PC-9 (cell line): ENCODE data around the gene PDXDC1.
"Not testable (repeated sequence)": the region's sequence is repeated elsewhere in the genome, so short reads cannot be mapped to it uniquely, and the experiment has no call there.

Experiments used
- EZH2 ChIP-seq: fragments of 200-600 bp; sonication (generic); IDR thresholded peaks from 2 replicates; pipeline ENCODE4 v1.8.0; 2017; ENCODE audit warnings: antibody characterized with exemption, low read depth
- TF ChIP-seq, protein P1 (sequence below): fragments of 200-600 bp; sonication (generic); conservative IDR thresholded peaks from 2 replicates; pipeline ENCODE4 v1.6.1; 2017; ENCODE audit warnings: mixed run types, antibody characterized with exemption, mild to moderate bottlenecking, moderate library complexity

GRCh38 chr16:15143601-15144091, 168.8 kb downstream of the PDXDC1 start:
- TF ChIP-seq, protein P1, sequence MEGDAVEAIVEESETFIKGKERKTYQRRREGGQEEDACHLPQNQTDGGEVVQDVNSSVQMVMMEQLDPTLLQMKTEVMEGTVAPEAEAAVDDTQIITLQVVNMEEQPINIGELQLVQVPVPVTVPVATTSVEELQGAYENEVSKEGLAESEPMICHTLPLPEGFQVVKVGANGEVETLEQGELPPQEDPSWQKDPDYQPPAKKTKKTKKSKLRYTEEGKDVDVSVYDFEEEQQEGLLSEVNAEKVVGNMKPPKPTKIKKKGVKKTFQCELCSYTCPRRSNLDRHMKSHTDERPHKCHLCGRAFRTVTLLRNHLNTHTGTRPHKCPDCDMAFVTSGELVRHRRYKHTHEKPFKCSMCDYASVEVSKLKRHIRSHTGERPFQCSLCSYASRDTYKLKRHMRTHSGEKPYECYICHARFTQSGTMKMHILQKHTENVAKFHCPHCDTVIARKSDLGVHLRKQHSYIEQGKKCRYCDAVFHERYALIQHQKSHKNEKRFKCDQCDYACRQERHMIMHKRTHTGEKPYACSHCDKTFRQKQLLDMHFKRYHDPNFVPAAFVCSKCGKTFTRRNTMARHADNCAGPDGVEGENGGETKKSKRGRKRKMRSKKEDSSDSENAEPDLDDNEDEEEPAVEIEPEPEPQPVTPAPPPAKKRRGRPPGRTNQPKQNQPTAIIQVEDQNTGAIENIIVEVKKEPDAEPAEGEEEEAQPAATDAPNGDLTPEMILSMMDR: not testable (repeated sequence)
- TF ChIP-seq EZH2: not testable (repeated sequence)
